ENCODE measurements around the gene KIF22. TPM values are rescaled to one million over a fixed set of nuclear protein-coding genes. Genes with fewer than 3 reads are reported as not detected.

The KIF22 gene
- total and polyA plus RNA-seq, 7 experiments from 2014 or later = 36.9 to 141 (median 81.3) TPM

- ATAC-seq (no peak), DNase-seq (peak in 6 of 9 donors; percentile 41 to 73 (median 51))
- peak overlapping the region; percentile 54 for H3K4me3 ChIP-seq (ENCODE audit: low read length)
- CTCF ChIA-PET = interaction anchor here (0.8 to 3.2 kb wide), 15 partner anchors 9 to 198 kb away, joined by 3 to 53 read pairs (median 4); partner anchors contain the start of genes KIF22 and PAGR1
- Mint-ChIP-seq H3K27ac (peak overlapping the region; percentile 92 to 99 (median 97)), H3K36me3 (peaks cover 0 to 41% (median 3%) of the 10 kb centered on the region in 5 donors), H3K9me3 (peaks cover 0 to 1% (median 0%) of the 10 kb centered on the region in 11 donors), H3K4me3 (peak overlapping the region; percentile 85 to 99 (median 95)), H3K27me3 (peaks cover 0 to 11% (median 0%) of the 10 kb centered on the region in 5 donors), H3K4me1 (peaks cover 36 to 57% (median 49%) of the 10 kb centered on the region in 7 donors)
- no peaks in the 10 kb centered on the region for H3K27me3 ChIP-seq (ENCODE audit: control insufficient read depth in 2 of 2, insufficient read depth in 2 of 2, low read length in 2 of 2)
- peak overlapping the region; percentile 79 for H3K27ac ChIP-seq (ENCODE audit: low read depth, low read length)
- no peaks in the 10 kb centered on the region for H3K9me3 ChIP-seq (ENCODE audit: control insufficient read depth in 2 of 3, low read length in 3 of 3)
- peaks cover 0 to 25% (median 8%) of the 10 kb centered on the region in 3 experiments for H3K36me3 ChIP-seq (ENCODE audit: control insufficient read depth in 2 of 3, insufficient read depth in 3 of 3, low read length in 3 of 3)
- intact Hi-C loops (cut with micrococcal nuclease) = loop anchor here (1.0 to 10.0 kb wide), 8 partner anchors 60 to 1115 kb away; partner anchors contain the start of genes ALDOA (in 1 of the 2), C16orf54 (in 1 of the 2), FBRS (in 1 of the 2) and FBXL19 (in 1 of the 2)
- POLR2A ChIA-PET = interaction anchor here (0.5 to 6.5 kb wide), 30 partner anchors 10 to 259 kb away, joined by 3 to 109 read pairs (median 7); partner anchors contain the start of genes ALDOA, C16orf54, CDIPT and HIRIP3
- H3K4me1 ChIP-seq (ENCODE audit: control insufficient read depth in 2 of 2, insufficient read depth in 2 of 2, low read length in 2 of 2) = peaks cover 40 to 45% of the 10 kb centered on the region in 2 donors
These were observed 16.3 kb downstream of the KIF22 start for GRCh38 chr16:29806641-29807425.

- DNase-seq (peak; percentile 71 to 91 (median 89)), ATAC-seq (peak; percentile 55)
- Mint-ChIP-seq H3K9me3 (peaks cover 0 to 1% (median 0%) of the 10 kb centered on the region in 11 donors), H3K27ac (peak overlapping the region; percentile 92 to 99 (median 97)), H3K36me3 (peaks cover 0 to 41% (median 3%) of the 10 kb centered on the region in 5 donors), H3K4me3 (peak overlapping the region; percentile 85 to 99 (median 95)), H3K4me1 (peaks cover 36 to 62% (median 54%) of the 10 kb centered on the region in 7 donors), H3K27me3 (peaks cover 0 to 17% (median 0%) of the 10 kb centered on the region in 5 donors)
- Histone ChIP-seq H3K27ac (ENCODE audit: low read depth, low read length) (peak overlapping the region; percentile 79), H3K27me3 (ENCODE audit: control insufficient read depth in 2 of 2, insufficient read depth in 2 of 2, low read length in 2 of 2) (no peaks in the 10 kb centered on the region), H3K4me3 (ENCODE audit: low read length) (peak overlapping the region; percentile 54), H3K36me3 (ENCODE audit: control insufficient read depth in 2 of 3, insufficient read depth in 3 of 3, low read length in 3 of 3) (peaks cover 0 to 21% (median 8%) of the 10 kb centered on the region in 3 experiments), H3K4me1 (ENCODE audit: control insufficient read depth in 2 of 2, insufficient read depth in 2 of 2, low read length in 2 of 2) (peaks cover 40 to 49% of the 10 kb centered on the region in 2 donors), H3K9me3 (ENCODE audit: control insufficient read depth in 2 of 3, low read length in 3 of 3) (no peaks in the 10 kb centered on the region)
- POLR2A ChIA-PET = interaction anchor here (0.5 to 6.5 kb wide), 35 partner anchors 10 to 889 kb away, joined by 3 to 109 read pairs (median 6); partner anchors contain the start of genes ALDOA, C16orf54, CDIPT and CORO1A
- intact Hi-C loops (cut with micrococcal nuclease) = loop anchor here (1.0 to 10.0 kb wide), 11 partner anchors 9 to 1115 kb away; partner anchors contain the start of genes ALDOA (in 1 of the 2), C16orf54 (in 1 of the 2), FBRS (in 1 of the 2) and FBXL19 (in 1 of the 2)
- CTCF ChIA-PET = interaction anchor here (0.6 to 3.2 kb wide), 20 partner anchors 9 to 984 kb away, joined by 3 to 53 read pairs (median 4); partner anchors contain the start of genes KIF22 and PAGR1
These were observed 17.1 kb downstream of the KIF22 start for GRCh38 chr16:29807426-29808218.

- H3K4me3 ChIP-seq (ENCODE audit: low read length) = peak overlapping the region; percentile 54
- peak overlapping the region; percentile 79 for H3K27ac ChIP-seq (ENCODE audit: low read depth, low read length)
- peak in 1 of 9 donors; percentile 47 for DNase-seq
- H3K27ac Mint-ChIP-seq = peak overlapping the region; percentile 92 to 99 (median 97)
- no peaks in the 10 kb centered on the region for H3K27me3 ChIP-seq (ENCODE audit: control insufficient read depth in 2 of 2, insufficient read depth in 2 of 2, low read length in 2 of 2)
- peaks cover 0 to 40% (median 3%) of the 10 kb centered on the region in 5 donors for H3K36me3 Mint-ChIP-seq
- peaks cover 35 to 66% (median 55%) of the 10 kb centered on the region in 7 donors for H3K4me1 Mint-ChIP-seq
- H3K9me3 ChIP-seq (ENCODE audit: control insufficient read depth in 2 of 3, low read length in 3 of 3) = no peaks in the 10 kb centered on the region
- H3K4me3 Mint-ChIP-seq = peak overlapping the region; percentile 85 to 99 (median 95)
- peaks cover 0 to 20% (median 0%) of the 10 kb centered on the region in 5 donors for H3K27me3 Mint-ChIP-seq
- POLR2A ChIA-PET = interaction anchor here (0.5 to 6.5 kb wide), 35 partner anchors 10 to 889 kb away, joined by 3 to 109 read pairs (median 6); partner anchors contain the start of genes ALDOA, C16orf54, CDIPT and CORO1A
- peaks cover 0 to 1% (median 0%) of the 10 kb centered on the region in 11 donors for H3K9me3 Mint-ChIP-seq
- intact Hi-C loops (cut with micrococcal nuclease) = loop anchor here (1.0 to 10.0 kb wide), 11 partner anchors 8 to 1114 kb away; partner anchors contain the start of genes ALDOA (in 1 of the 2), C16orf54 (in 1 of the 2), FBRS (in 1 of the 2) and FBXL19 (in 1 of the 2)
- peaks cover 0 to 14% (median 8%) of the 10 kb centered on the region in 3 experiments for H3K36me3 ChIP-seq (ENCODE audit: control insufficient read depth in 2 of 3, insufficient read depth in 3 of 3, low read length in 3 of 3)
- CTCF ChIA-PET = interaction anchor here (0.5 to 3.2 kb wide), 21 partner anchors 8 to 985 kb away, joined by 3 to 53 read pairs (median 4); partner anchors contain the start of genes KIF22 and PAGR1
- ATAC-seq = no peak
- peaks cover 40 to 52% of the 10 kb centered on the region in 2 donors for H3K4me1 ChIP-seq (ENCODE audit: control insufficient read depth in 2 of 2, insufficient read depth in 2 of 2, low read length in 2 of 2)
These were observed 17.8 kb downstream of the KIF22 start for GRCh38 chr16:29808219-29808900.

GRCh38 chr16:29809031-29809747 lies 18.6 kb downstream of the KIF22 start:
- Mint-ChIP-seq H3K9me3 (peaks cover 0 to 1% (median 0%) of the 10 kb centered on the region in 11 donors), H3K4me1 (peaks cover 30 to 62% (median 52%) of the 10 kb centered on the region in 7 donors), H3K27ac (peak overlapping the region; percentile 92 to 99 (median 97)), H3K36me3 (peaks cover 0 to 33% (median 3%) of the 10 kb centered on the region in 5 donors), H3K4me3 (peak overlapping the region; percentile 85 to 99 (median 95)), H3K27me3 (peaks cover 0 to 22% (median 0%) of the 10 kb centered on the region in 5 donors)
- ChIA-PET POLR2A (interaction anchor here (0.5 to 6.5 kb wide), 16 partner anchors 9 to 371 kb away, joined by 4 to 109 read pairs (median 10); partner anchors contain the start of genes ALDOA, C16orf54, CDIPT and KIF22), CTCF (interaction anchor here (0.5 to 3.2 kb wide), 10 partner anchors 7 to 215 kb away, joined by 3 to 53 read pairs (median 4); partner anchors contain the start of genes MVP and PAGR1)
- Histone ChIP-seq H3K36me3 (ENCODE audit: control insufficient read depth in 2 of 3, insufficient read depth in 3 of 3, low read length in 3 of 3) (peaks cover 0 to 14% (median 8%) of the 10 kb centered on the region in 3 experiments), H3K27me3 (ENCODE audit: control insufficient read depth in 2 of 2, insufficient read depth in 2 of 2, low read length in 2 of 2) (no peaks in the 10 kb centered on the region), H3K9me3 (ENCODE audit: control insufficient read depth in 2 of 3, low read length in 3 of 3) (no peaks in the 10 kb centered on the region), H3K4me1 (ENCODE audit: control insufficient read depth in 2 of 2, insufficient read depth in 2 of 2, low read length in 2 of 2) (peaks cover 36 to 49% of the 10 kb centered on the region in 2 donors), H3K4me3 (ENCODE audit: low read length) (peak overlapping the region; percentile 54), H3K27ac (ENCODE audit: low read depth, low read length) (peak overlapping the region; percentile 79)
- ATAC-seq (no peak), DNase-seq (no peak)
- intact Hi-C loops (cut with micrococcal nuclease) = loop anchor here (2.0 to 10.0 kb wide), 8 partner anchors 62 to 1113 kb away; partner anchors contain the start of genes ALDOA (in 1 of the 2), C16orf54 (in 1 of the 2), FBRS (in 1 of the 2) and FBXL19 (in 1 of the 2)
